HG03469 (cell line): ENCODE data around the gene TAF11.
"Not testable (repeated sequence)": the region's sequence is repeated elsewhere in the genome, so short reads cannot be mapped to it uniquely, and the experiment has no call there.

Experiments
- ATAC-seq: cut with Tn5 transposase; IDR thresholded peaks from one replicate; pipeline ENCODE4 v1.9.1; 2021; ENCODE audit warnings: mild to moderate bottlenecking, moderate library complexity, moderate number of reproducible peaks; ENCODE audit not compliant: unreplicated experiment

The TAF11 gene

DNA sequence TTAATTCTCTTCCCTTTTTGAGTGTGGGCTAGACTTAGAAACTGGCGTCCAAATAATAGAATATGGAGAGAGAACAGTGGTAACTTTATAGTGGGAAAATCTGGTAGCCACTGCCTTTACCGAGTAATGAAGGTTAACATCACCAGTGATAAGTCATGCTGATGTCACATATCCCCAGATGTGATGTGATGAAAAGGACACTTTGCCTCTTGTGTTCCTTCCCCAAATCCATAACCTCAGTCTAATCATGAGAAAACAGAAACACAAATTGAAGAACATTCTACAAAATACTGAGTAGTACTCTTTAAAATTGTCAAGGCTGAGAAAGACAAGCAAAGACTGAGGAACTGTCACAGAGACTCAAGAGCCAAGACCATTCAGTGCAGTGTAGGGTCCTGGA lies 19.0 kb upstream of the TAF11 start:
- ATAC-seq = no peak

DNA sequence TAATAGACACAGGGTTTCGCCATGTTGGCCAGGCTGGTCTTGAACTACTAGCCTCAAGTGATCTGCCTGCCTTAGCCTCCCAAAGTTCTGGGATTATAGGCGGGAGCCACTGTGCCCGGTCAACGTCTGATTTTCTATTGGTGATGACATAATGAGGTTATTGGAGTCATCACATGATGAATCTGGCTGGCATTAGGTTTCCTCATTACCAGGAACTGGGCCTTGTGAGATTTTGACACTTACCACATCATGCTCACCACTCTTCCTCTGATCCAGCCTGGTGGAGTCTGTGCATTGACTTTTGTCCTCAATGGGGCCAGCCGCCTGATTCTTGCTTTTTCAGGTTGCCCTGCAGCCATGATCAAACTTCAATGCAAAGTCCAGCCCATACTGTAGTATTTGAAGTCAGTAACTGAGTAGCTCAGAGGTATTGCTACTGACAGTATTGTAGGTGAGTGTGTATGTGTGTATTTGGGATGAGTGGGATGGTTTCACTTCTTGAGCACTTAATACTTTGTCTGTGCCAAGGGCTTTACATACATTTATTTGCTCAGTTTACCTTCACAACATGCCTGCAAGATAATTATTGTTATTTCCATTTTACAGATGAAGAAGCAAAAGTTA lies 17.3 kb upstream of the TAF11 start:
- ATAC-seq = no peak

DNA sequence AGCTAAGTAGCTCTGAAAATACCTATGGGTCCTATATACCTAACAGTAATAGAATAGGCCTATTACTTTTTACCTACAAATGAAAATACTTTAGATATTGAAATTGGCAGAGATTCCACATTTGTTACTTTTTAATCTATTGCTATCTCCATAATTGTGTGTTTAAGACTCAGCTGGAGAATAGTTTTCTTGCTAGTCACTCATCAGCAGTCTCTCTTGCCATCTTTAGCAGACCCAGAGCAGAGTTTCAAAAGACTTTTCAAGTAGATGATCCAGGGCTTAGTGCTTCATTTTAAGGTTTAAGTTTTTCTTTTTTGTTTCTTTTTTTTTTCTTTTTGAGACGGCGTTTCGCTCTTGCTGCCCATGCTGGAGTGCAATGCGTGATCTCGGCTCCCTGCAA lies 14.1 kb upstream of the TAF11 start:
- ATAC-seq = no peak

DNA sequence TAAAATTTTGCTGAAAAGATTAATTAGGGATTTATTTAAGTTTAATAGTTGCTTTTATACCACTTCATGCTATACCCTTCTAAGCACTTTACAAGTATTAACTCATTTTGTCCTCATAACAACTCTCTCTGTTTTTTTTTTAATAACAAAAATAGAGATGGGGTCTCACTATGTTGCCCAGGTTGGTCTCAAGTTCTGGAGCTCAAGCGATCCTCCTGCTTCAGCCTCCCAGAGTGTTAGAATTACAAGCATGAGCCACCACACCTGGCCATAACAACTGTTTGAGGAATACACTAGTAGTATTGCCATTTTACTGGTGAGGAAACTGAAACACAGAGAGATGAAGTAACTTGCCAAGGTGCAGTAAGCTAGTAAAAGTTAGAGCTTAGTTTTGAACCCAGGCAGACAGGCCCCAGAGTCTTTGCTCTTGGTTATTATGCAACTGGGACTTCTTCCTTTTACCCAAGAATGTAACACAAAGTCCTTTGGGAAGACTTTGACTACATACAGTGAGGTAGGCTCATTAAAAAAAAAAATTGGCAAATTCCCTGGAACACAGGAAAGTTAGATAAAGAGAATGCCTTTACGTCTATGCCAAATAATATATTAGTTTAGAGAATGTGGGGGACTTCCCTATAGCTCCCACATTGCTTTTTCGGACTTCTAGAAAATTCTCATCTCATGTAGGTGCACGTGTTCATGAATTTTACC lies 12.6 kb upstream of the TAF11 start:
- no peak for ATAC-seq

DNA sequence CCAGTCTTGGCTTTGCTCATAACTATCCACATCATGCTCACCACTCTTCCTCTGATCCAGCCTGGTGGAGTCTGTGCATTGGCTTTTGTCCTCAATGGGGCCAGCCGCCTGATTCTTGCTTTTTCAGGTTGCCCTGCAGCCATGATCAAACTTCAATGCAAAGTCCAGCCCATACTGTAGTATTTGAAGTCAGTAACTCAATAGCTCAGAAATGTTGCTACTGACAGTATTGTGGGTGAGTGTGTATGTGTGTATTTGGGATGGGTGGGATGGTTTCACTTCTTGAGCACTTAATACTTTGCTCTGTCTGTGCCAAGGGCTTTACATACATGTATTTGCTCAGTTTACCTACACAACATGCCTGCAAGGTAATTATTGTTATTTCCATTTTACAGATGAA lies 11.9 kb upstream of the TAF11 start:
- not testable (repeated sequence) for ATAC-seq

GRCh38 chr6:34897716-34898115 lies 9.9 kb upstream of the TAF11 start:
- ATAC-seq = no peak

DNA sequence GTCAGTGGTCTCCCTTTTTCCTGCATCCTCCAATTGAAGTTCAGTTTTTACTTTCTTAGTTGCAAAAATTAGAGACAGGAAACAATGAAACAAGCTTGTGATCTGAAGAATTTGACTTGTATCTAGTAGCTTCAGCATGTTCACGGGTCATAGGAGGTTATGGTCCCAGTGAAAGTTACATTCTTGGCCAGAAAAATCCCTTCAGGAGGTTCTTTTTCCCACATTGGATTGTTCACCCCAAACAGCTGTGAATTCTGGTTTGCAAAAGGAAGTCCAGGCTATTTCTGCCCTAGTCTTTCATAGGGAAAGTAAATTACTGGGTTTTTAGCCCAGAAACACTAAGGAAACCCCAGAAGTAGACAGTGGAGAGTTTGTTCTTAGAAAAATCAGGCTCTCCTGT lies 9.3 kb upstream of the TAF11 start:
- no peak for ATAC-seq

DNA sequence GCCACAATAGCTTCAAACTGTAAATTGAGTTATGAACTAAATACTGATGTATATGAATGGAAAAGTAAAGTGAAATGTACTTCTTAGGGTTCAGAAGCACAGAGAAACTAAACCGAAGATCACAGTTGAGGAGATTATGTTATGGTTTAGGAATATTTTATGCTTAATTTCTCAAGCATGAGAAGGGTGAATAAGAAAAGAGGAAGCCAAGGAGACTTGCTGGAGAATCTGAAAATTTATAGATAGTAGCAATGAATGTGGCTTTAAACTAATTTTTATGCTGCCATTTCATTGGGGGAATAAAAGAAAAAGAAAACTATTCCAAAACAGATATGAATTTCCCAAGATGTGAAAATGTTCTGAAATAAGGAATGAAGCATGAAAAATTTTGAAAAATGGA lies 6.9 kb upstream of the TAF11 start:
- no peak for ATAC-seq

GRCh38 chr6:34891296-34891695 lies 3.5 kb upstream of the TAF11 start:
- no peak for ATAC-seq

- ATAC-seq = no peak
These were observed 2.7 kb upstream of the TAF11 start for GRCh38 chr6:34890533-34890925.

DNA sequence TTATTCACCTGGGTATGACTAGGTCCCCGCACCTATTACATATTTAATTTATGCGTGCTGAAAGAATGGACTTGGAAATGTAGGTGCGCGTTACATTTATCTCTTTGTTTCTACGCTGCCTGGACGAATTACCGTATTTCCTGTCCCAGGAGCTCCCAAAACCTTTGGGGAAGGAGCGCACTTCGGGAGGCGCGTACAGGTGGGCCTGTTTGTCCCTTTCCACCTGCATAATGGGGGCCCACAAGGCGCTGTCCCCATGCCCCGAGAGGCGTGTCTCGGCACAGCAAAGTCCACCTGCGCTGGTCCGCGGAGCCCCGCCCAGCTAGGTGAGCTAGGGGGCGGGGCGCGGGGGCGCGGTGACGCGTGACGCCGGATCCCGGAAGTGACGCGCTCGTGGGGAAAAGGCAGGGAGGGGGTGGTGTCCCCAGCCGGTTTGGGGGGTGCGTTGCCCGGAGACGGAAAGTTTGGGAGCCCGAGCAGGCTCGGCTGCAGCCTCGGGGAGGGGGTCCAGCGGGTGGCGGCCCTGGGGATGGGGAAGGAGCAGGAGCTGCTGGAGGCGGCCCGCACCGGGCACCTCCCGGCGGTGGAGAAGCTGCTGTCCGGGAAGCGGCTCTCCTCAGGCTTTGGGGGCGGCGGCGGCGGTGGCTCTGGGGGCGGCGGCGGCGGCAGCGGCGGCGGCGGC lies 1.2 kb upstream of the TAF11 start, which contains the start of gene ANKS1A:
Gene ANKS1A (plus strand): TSS at position 382 of the 682 bp plus-strand sequence. CDS start 148 bp downstream, at position 530.
- no peak for ATAC-seq

DNA sequence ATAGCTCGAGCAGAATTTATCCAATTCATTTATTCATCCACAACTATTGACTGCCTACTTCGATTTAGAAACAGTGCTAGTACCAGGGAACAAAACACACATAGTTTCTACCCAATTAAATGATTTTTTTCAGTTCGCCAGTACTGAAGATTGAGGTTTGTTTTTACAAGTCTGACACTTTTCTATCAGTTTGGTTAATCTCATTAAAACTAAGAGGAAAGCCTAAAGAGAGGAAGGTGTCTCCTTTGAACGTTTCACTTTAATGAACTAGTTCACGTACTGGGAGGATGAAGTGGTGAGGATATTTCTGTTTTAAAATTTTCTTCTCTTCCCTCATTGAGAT lies 643 bp upstream of the TAF11 start:
- no peak for ATAC-seq

- not testable (repeated sequence) for ATAC-seq
These were observed 2.0 kb downstream of the TAF11 start for GRCh38 chr6:34885837-34886236.

DNA sequence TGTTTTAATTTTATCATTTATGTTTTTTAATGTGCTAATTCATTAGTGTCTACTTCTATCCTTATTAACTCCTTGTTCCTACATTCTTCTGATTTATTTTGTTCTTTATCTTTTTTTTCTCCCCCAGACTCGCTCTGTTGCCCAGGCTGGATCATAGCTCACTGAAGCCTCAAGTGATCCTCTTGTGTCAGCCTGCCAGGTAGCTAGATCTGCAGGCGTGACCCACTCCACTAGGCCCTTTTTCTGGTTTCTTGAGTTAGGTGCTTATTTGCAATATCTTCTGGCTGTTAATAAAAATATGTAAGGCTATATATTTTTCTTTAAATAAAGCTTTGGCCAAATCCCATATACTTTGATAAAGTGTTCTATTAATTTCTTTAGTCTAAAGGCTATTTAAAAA lies 2.8 kb downstream of the TAF11 start:
- ATAC-seq = no peak

GRCh38 chr6:34884073-34884472 lies 3.8 kb downstream of the TAF11 start:
- ATAC-seq = not testable (repeated sequence)

DNA sequence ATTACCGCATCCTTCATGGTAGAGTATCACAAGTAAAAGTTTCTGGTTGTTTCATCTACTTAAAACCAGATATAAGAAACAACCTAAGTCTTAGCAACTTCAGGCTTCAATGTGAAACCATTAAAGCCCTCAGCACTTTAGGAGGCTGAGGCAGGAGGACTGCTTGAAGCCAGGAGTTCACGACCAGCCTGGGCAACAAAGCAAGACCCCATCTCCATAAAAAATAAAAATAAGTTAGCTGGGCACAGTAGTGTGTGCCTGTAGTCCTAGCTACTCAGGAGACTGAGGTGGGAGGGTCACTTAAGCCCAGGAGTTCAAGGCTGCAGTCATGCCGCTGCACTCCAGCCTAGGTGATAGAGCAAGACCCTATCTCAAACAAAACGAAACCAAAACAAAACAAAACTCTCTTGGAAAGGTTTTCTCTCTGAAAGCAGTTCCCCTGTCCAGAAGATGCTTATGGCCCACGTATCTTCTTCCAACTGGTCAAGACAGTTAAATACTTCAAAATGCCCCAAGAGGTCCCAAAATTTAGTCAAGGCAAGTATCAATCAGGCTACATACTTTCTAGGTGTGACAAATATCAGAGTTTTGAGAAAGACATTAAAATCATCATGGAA lies 9.9 kb downstream of the TAF11 start:
- ATAC-seq = no peak

- ATAC-seq = no peak
These were observed 10.6 kb downstream of the TAF11 start for GRCh38 chr6:34877259-34877658.

GRCh38 chr6:34876472-34876871 lies 11.4 kb downstream of the TAF11 start:
- ATAC-seq = no peak

DNA sequence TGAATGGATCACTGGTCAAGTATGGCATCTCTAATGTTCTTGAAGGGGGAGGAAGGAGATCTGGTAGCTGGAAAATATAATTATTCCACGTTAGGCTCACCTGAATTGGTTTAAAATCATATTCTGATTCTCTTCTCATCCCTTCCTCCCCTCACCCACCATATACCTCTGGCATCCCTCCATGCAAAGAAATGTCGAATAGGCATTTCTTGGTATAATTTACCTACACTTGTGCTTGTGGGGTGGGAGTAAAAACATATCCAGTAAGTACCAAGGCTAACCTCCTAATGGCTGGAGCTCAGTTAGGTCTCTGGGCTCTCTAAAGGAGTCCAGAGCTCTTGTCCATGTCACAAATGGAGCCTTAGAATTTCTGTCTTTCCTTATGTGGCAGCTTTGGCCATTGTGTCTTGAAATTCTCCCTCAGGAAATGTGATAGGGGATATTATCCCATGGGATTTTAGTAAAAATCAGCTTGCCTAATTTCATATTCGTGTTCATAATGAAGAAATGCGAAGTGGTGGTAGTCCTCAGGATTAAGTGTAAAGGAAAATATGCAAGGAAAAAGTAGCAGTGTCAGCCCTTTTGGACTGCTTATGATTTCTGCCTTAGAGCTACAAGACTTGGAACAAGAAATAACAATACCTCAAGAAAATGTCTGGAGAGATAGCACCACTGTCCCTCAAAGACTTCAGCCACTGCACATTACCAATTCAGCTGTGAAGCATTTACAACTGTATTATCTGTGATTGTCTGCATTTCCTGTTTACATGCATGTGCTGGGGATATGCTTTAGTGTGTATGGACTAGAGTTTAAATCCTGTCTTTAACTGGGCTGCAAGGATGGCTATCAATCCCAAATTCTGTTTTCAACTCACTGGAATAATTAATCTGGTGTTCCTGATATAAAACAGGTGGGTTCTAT lies 12.3 kb downstream of the TAF11 start:
- no peak for ATAC-seq

DNA sequence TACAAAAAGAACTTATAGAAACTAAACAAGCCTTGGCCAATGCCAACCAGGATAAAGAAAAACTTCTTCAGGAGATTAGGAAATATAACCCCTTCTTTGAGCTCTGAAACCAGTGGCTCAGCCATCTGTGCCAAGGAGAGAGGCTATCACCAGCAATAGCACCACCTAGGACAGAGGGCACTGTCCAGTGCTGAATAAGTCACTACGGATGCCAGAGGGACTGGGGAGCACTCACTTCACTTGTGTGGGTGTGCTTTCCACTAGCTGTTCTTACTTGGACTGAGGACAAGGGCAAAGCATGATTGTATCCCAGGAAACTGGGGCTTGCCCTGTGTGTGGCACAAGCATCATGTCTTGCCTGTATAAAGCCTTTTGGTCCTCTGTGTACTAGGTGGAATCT lies 15.5 kb downstream of the TAF11 start:
- no peak for ATAC-seq

GRCh38 chr6:34871853-34872252 lies 16.0 kb downstream of the TAF11 start:
- no peak for ATAC-seq
